PC-3 (cell line): ENCODE data around the gene SNX7.

Experiments
- CTCF ChIP-seq: fragments of 300-600 bp; sonication (generic); conservative IDR thresholded peaks from 2 replicates; pipeline ENCODE4 v1.5.1; 2017; ENCODE audit warnings: antibody characterized with exemption, low read depth, mild to moderate bottlenecking, low read length
- EZH2phosphoT487 ChIP-seq: fragments of 300-600 bp; sonication (generic); IDR thresholded peaks from 2 replicates; pipeline ENCODE4 v1.6.1; 2018; ENCODE audit warnings: mild to moderate bottlenecking, antibody characterized with exemption, low read length, borderline replicate concordance

GRCh38 chr1:98739762-98740161 is 78.2 kb downstream of the SNX7 start:
- TF ChIP-seq EZH2phosphoT487 (no peak), CTCF (no peak)
